T-cell (primary cell): Measurements from ENCODE around the gene HNRNPA3. TPM values are rescaled to one million over a fixed set of nuclear protein-coding genes. Genes with fewer than 3 reads are reported as not detected.
A peak's percentile ranks its signal among the peaks of the same experiment; 100 is the strongest.
"Not testable (repeated sequence)": the region's sequence is repeated elsewhere in the genome, so short reads cannot be mapped to it uniquely, and the experiment has no call there.

Experiments
- ATAC-seq, 4 experiments: fragments of 200-7000 bp in 3 of 4; fragments of 150-1000 bp in 1 of 4; cut with Tn5 transposase; replicated peaks in 1 of 4; 1 replicate in 3 of 4; 2 replicates in 1 of 4; pipeline ENCODE4 v1.10.0; 2021; ENCODE audit warnings: moderate library complexity in 3 of 4, mild to moderate bottlenecking in 2 of 4, moderate number of reproducible peaks in 1 of 4
- CTCF ChIA-PET, 2 donors: fragments of 300-600 bp; sonication (Branson Sonifier 250); formaldehyde crosslinking; loops; one replicate each; lab custom pipeline; 2022; ENCODE audit warnings: antibody characterized with exemption in 2 of 2; lab: Charles Lee
- POLR2A ChIA-PET, 2 donors: fragments of 300-600 bp; sonication (Branson Sonifier 250); formaldehyde crosslinking; loops; one replicate each; lab custom pipeline; 2022; ENCODE audit warnings: antibody characterized with exemption in 2 of 2; lab: Charles Lee
- DNase-seq, 35 experiments: peaks; one replicate each; pipeline versions ENCODE4 v3.0.0 to v3.0.0-alpha.2; 2013 to 2023
- H3K27ac ChIP-seq: one replicate; pipeline ENCODE4 v1.5.1; 2013; ENCODE audit warnings: low read length
- H3K27me3 ChIP-seq, 2 experiments: replicated peaks in 1 of 2; 1 replicate in 1 of 2; 2 replicates in 1 of 2; pipeline versions ENCODE4 v1.6.1 to v1.7.0; 2013; ENCODE audit warnings: low read length in 1 of 2, mixed read lengths in 1 of 2; ENCODE audit not compliant: control insufficient read depth in 2 of 2, insufficient read depth in 2 of 2; ENCODE audit errors: extremely low read depth in 1 of 2
- H3K36me3 ChIP-seq, 2 donors: 1 replicate in 1 of 2; 2 replicates in 1 of 2; pipeline versions ENCODE4 v1.6.1 to v1.7.0; 2013; ENCODE audit warnings: low read length in 1 of 2; ENCODE audit not compliant: control insufficient read depth in 2 of 2, insufficient read depth in 1 of 2; ENCODE audit errors: extremely low read depth in 1 of 2
- H3K4me1 ChIP-seq, 2 experiments: 1 replicate in 1 of 2; 2 replicates in 1 of 2; pipeline versions ENCODE4 v1.6.1 to v1.7.0; 2013; ENCODE audit warnings: low read length in 2 of 2, mixed read lengths in 1 of 2; ENCODE audit not compliant: insufficient read depth in 2 of 2, control insufficient read depth in 1 of 2; ENCODE audit errors: extremely low read depth in 1 of 2
- H3K4me3 ChIP-seq, 2 donors: 1 replicate in 1 of 2; 2 replicates in 1 of 2; pipeline versions ENCODE4 v1.5.1 to v1.7.0; 2013; ENCODE audit warnings: mild to moderate bottlenecking in 2 of 2, low read length in 1 of 2, moderate library complexity in 1 of 2; ENCODE audit not compliant: control insufficient read depth in 1 of 2; ENCODE audit errors: extremely low read depth in 1 of 2
- H3K9me3 ChIP-seq: 2 replicates; pipeline ENCODE4 v1.7.0; 2013
- H3K27ac Mint-ChIP-seq, 2 donors: one replicate each; pipeline ENCODE4 v1.8.0; 2020 to 2021; ENCODE audit warnings: mild to moderate bottlenecking in 2 of 2, mixed read lengths in 2 of 2
- H3K27me3 Mint-ChIP-seq, 2 donors: one replicate each; pipeline ENCODE4 v1.8.0; 2021 to 2022; ENCODE audit warnings: mixed read lengths in 2 of 2
- H3K36me3 Mint-ChIP-seq: one replicate; pipeline ENCODE4 v1.8.0; 2021; ENCODE audit warnings: mixed read lengths
- H3K4me1 Mint-ChIP-seq, 3 donors: one replicate each; pipeline ENCODE4 v1.8.0; 2020 to 2022; ENCODE audit warnings: mixed read lengths in 3 of 3, mild to moderate bottlenecking in 1 of 3
- H3K4me3 Mint-ChIP-seq, 3 donors: one replicate each; pipeline ENCODE4 v1.8.0; 2020 to 2022; ENCODE audit warnings: mild to moderate bottlenecking in 3 of 3, mixed read lengths in 3 of 3, moderate library complexity in 3 of 3
- H3K9me3 Mint-ChIP-seq, 3 donors: one replicate each; pipeline ENCODE4 v1.8.0; 2020 to 2022; ENCODE audit warnings: mixed read lengths in 3 of 3
- WGBS: methylation state at CpG from one replicate; pipeline ENCODE4 v1.1.5; 2013; ENCODE audit warnings: missing lambda C conversion rate; ENCODE audit not compliant: insufficient coverage; 5-methylcytosine and 5-hydroxymethylcytosine counted together
- total RNA-seq, 35 experiments: library from RNA in 6 of 35; stranded (reverse) in 6 of 35; fragments of 120-200 nt in 1 of 35; gene quantifications; one replicate each; pipeline versions ENCODE4 v1.2.1 to v1.2.4 and lab custom pipeline; 2013 to 2026

Gene HNRNPA3
- total RNA-seq, 5 donors from 2014 or later (not counting 1 experiment from before 2014, with no cell fraction given): 134 to 220 (median 151) TPM

GRCh38 chr2:177245010-177245422 is 32.4 kb downstream of the HNRNPA3 start:
- peak overlapping the region in 1 of 2 donors; percentile 40 for H3K27ac Mint-ChIP-seq
- H3K4me3 Mint-ChIP-seq: peak overlapping the region in 1 of 3 donors; percentile 0
- ChIA-PET POLR2A (interaction anchor here (0.6 kb wide), 2 partner anchors 10 to 163 kb away, joined by 4 to 5 read pairs; no protein-coding TSS in a partner anchor), CTCF (interaction anchor here in 1 of 2 donors (0.6 to 1.3 kb wide), 5 partner anchors 10 to 1123 kb away, joined by 3 to 4 read pairs (median 3); no protein-coding TSS in a partner anchor)
- peaks cover 85 to 88% (median 86%) of the 10 kb centered on the region in 3 donors for H3K4me1 Mint-ChIP-seq
- H3K27me3 Mint-ChIP-seq: no peaks in the 10 kb centered on the region
- peaks cover 0 to 2% of the 10 kb centered on the region in 2 donors for H3K36me3 ChIP-seq
- no CpG with 5 or more reads among the region's 4 CpGs for WGBS
- DNase-seq (no peak), ATAC-seq (no peak)
- no peak overlapping the region for H3K4me3 ChIP-seq
- no peaks in the 10 kb centered on the region for H3K27me3 ChIP-seq
- H3K9me3 Mint-ChIP-seq: no peaks in the 10 kb centered on the region
- no peaks in the 10 kb centered on the region for H3K9me3 ChIP-seq
- peaks cover 18% of the 10 kb centered on the region for H3K36me3 Mint-ChIP-seq
- H3K27ac ChIP-seq: no peak overlapping the region
- peaks cover 33 to 50% of the 10 kb centered on the region in 2 experiments for H3K4me1 ChIP-seq

GRCh38 chr2:177246000-177246399 is 33.4 kb downstream of the HNRNPA3 start:
- DNase-seq: no peak
- Mint-ChIP-seq H3K4me3 (peak overlapping the region in 1 of 3 donors; percentile 7), H3K36me3 (peaks cover 21% of the 10 kb centered on the region), H3K9me3 (no peaks in the 10 kb centered on the region), H3K27ac (peak overlapping the region in 1 of 2 donors; percentile 44), H3K4me1 (peaks cover 85 to 88% (median 86%) of the 10 kb centered on the region in 3 donors), H3K27me3 (no peaks in the 10 kb centered on the region)
- Histone ChIP-seq H3K4me1 (peaks cover 23 to 48% of the 10 kb centered on the region in 2 experiments), H3K4me3 (no peak overlapping the region), H3K27ac (no peak overlapping the region), H3K27me3 (no peaks in the 10 kb centered on the region), H3K9me3 (no peaks in the 10 kb centered on the region), H3K36me3 (peaks cover 0 to 6% of the 10 kb centered on the region in 2 donors)
- ATAC-seq: no peak
- CTCF ChIA-PET: interaction anchor here in 1 of 2 donors (1.1 to 1.3 kb wide), 2 partner anchors 14 to 81 kb away, joined by 3 to 4 read pairs; no protein-coding TSS in a partner anchor
- 44% methylated on average over 1 of the region's 3 CpGs for WGBS
- POLR2A ChIA-PET: interaction anchor here in 1 of 2 donors (0.6 kb wide), 1 partner anchor 88 kb away, joined by 4 read pairs; no protein-coding TSS in a partner anchor

- H3K36me3 ChIP-seq, H3K27ac ChIP-seq, H3K27me3 Mint-ChIP-seq, DNase-seq, ATAC-seq, H3K4me3 ChIP-seq, H3K9me3 ChIP-seq, H3K9me3 Mint-ChIP-seq, H3K27me3 ChIP-seq: not testable (repeated sequence)
- Mint-ChIP-seq H3K36me3 (peaks cover 27% of the 10 kb centered on the region), H3K4me3 (peak overlapping the region in 1 of 3 donors; percentile 7), H3K27ac (peak overlapping the region in 1 of 2 donors; percentile 44), H3K4me1 (peaks cover 85 to 88% (median 86%) of the 10 kb centered on the region in 3 donors)
- ChIA-PET POLR2A (interaction anchor here in 1 of 2 donors (0.7 kb wide), 1 partner anchor 147 kb away, joined by 4 read pairs; no protein-coding TSS in a partner anchor), CTCF (interaction anchor here (0.6 to 0.7 kb wide), 2 partner anchors 21 to 87 kb away, joined by 3 to 6 read pairs; no protein-coding TSS in a partner anchor)
- no CpG with 5 or more reads among the region's 2 CpGs for WGBS
- H3K4me1 ChIP-seq: peaks cover 20 to 50% of the 10 kb centered on the region in 2 experiments
Observed at GRCh38 chr2:177246523-177247030, 34.0 kb downstream of the HNRNPA3 start.

GRCh38 chr2:177247693-177248262 is 35.2 kb downstream of the HNRNPA3 start:
- peak overlapping the region in 1 of 2 donors; percentile 8 for H3K27ac Mint-ChIP-seq
- no peak for ATAC-seq
- Histone ChIP-seq H3K27ac (no peak overlapping the region), H3K4me3 (no peak overlapping the region), H3K4me1 (peaks cover 17 to 61% of the 10 kb centered on the region in 2 experiments), H3K9me3 (no peaks in the 10 kb centered on the region), H3K27me3 (no peaks in the 10 kb centered on the region), H3K36me3 (peaks cover 0 to 9% of the 10 kb centered on the region in 2 donors)
- no peaks in the 10 kb centered on the region for H3K27me3 Mint-ChIP-seq
- DNase-seq: no peak
- CTCF ChIA-PET: interaction anchor here (0.6 to 0.7 kb wide), 2 partner anchors 16 to 48 kb away, joined by 4 to 7 read pairs; no protein-coding TSS in a partner anchor
- POLR2A ChIA-PET: interaction anchor here (0.6 to 1.5 kb wide), 5 partner anchors 8 to 81 kb away, joined by 3 to 11 read pairs (median 4); no protein-coding TSS in a partner anchor
- no peak overlapping the region for H3K4me3 Mint-ChIP-seq
- peaks cover 30% of the 10 kb centered on the region for H3K36me3 Mint-ChIP-seq
- peaks cover 85 to 87% (median 86%) of the 10 kb centered on the region in 3 donors for H3K4me1 Mint-ChIP-seq
- 100% methylated on average over 4 of the region's 6 CpGs for WGBS
- no peaks in the 10 kb centered on the region for H3K9me3 Mint-ChIP-seq

GRCh38 chr2:177249038-177249437 is 36.4 kb downstream of the HNRNPA3 start:
- Histone ChIP-seq H3K27ac (no peak overlapping the region), H3K36me3 (peaks cover 0 to 12% of the 10 kb centered on the region in 2 donors), H3K4me1 (peaks cover 20 to 58% of the 10 kb centered on the region in 2 experiments), H3K4me3 (no peak overlapping the region), H3K9me3 (no peaks in the 10 kb centered on the region), H3K27me3 (no peaks in the 10 kb centered on the region)
- Mint-ChIP-seq H3K27me3 (no peaks in the 10 kb centered on the region), H3K27ac (peak overlapping the region in 1 of 2 donors; percentile 58), H3K4me1 (peaks cover 87 to 90% (median 88%) of the 10 kb centered on the region in 3 donors), H3K4me3 (peak overlapping the region in 1 of 3 donors; percentile 25), H3K36me3 (peaks cover 34% of the 10 kb centered on the region), H3K9me3 (no peaks in the 10 kb centered on the region)
- ChIA-PET POLR2A (interaction anchor here (0.6 to 1.2 kb wide), 3 partner anchors 25 to 60 kb away, joined by 3 to 5 read pairs (median 3); no protein-coding TSS in a partner anchor), CTCF (interaction anchor here in 1 of 2 donors (5.2 kb wide), 1 partner anchor 15 kb away, joined by 28 read pairs; the partner anchor contains the start of gene NFE2L2)
- WGBS: 100% methylated on average over 1 of the region's 7 CpGs
- ATAC-seq (no peak), DNase-seq (no peak)

- Mint-ChIP-seq H3K9me3 (no peaks in the 10 kb centered on the region), H3K4me3 (peak overlapping the region in 2 of 3 donors; percentile 3 to 63), H3K4me1 (peaks cover 87 to 90% (median 89%) of the 10 kb centered on the region in 3 donors), H3K27ac (peak overlapping the region; percentile 11 to 68), H3K27me3 (no peaks in the 10 kb centered on the region), H3K36me3 (peaks cover 35% of the 10 kb centered on the region)
- no peaks in the 10 kb centered on the region for H3K9me3 ChIP-seq
- CTCF ChIA-PET: interaction anchor here (0.7 to 5.2 kb wide), 3 partner anchors 14 to 46 kb away, joined by 4 to 28 read pairs (median 7); partner anchors contain the start of gene NFE2L2 (in 1 of the 2)
- ATAC-seq (no peak), DNase-seq (no peak)
- peaks cover 28 to 69% of the 10 kb centered on the region in 2 experiments for H3K4me1 ChIP-seq
- H3K27me3 ChIP-seq: no peaks in the 10 kb centered on the region
- H3K27ac ChIP-seq: peak overlapping the region; percentile 55
- 96% methylated on average over 4 of the region's 5 CpGs for WGBS
- POLR2A ChIA-PET: interaction anchor here (0.5 to 1.5 kb wide), 3 partner anchors 11 to 185 kb away, joined by 3 to 7 read pairs (median 4); partner anchors contain the start of gene NFE2L2 (in 1 of the 2)
- H3K4me3 ChIP-seq: no peak overlapping the region
- peaks cover 0 to 16% of the 10 kb centered on the region in 2 donors for H3K36me3 ChIP-seq
Observed at GRCh38 chr2:177250461-177250860, 37.9 kb downstream of the HNRNPA3 start.
